Type B pancreatic cell (in vitro differentiated cells): ENCODE measurements around the gene ZSCAN10. TPM values are rescaled to one million over a fixed set of nuclear protein-coding genes. Genes with fewer than 3 reads are reported as not detected.
"Not testable (repeated sequence)": the region's sequence is repeated elsewhere in the genome, so short reads cannot be mapped to it uniquely, and the experiment has no call there.

ENCODE experiments used
- DNase-seq: peaks from one replicate; pipeline ENCODE4 v3.0.0; 2021; ENCODE audit warnings: mixed read lengths; ENCODE audit not compliant: unreplicated experiment; ENCODE audit errors: extremely low spot score
- H3K27ac Mint-ChIP-seq: 2 replicates; pipeline ENCODE4 v1.8.0; 2021; ENCODE audit warnings: mild to moderate bottlenecking, mixed read lengths
- H3K27me3 Mint-ChIP-seq: 2 replicates; pipeline ENCODE4 v1.8.0; 2021; ENCODE audit warnings: mixed read lengths
- H3K36me3 Mint-ChIP-seq: 2 replicates; pipeline ENCODE4 v1.8.0; 2021; ENCODE audit warnings: mixed read lengths
- H3K4me1 Mint-ChIP-seq: one replicate; pipeline ENCODE4 v1.8.0; 2021; ENCODE audit warnings: mixed read lengths; ENCODE audit not compliant: unreplicated experiment
- H3K4me3 Mint-ChIP-seq: 2 replicates; pipeline ENCODE4 v1.8.0; 2021; ENCODE audit warnings: mild to moderate bottlenecking, mixed read lengths
- H3K9me3 Mint-ChIP-seq: 2 replicates; pipeline ENCODE4 v1.8.0; 2021; ENCODE audit warnings: mixed read lengths
- CTCF ChIP-seq: fragments of 200-600 bp; sonication (generic); conservative IDR thresholded peaks from 2 replicates; pipeline ENCODE4 v1.5.0; 2021; ENCODE audit warnings: antibody characterized with exemption, mild to moderate bottlenecking
- total RNA-seq: library from RNA; stranded (reverse); gene quantifications from 2 replicates; pipeline ENCODE4 v1.2.1, GENCODE V29; 2021; ENCODE audit warnings: low replicate concordance

ZSCAN10 gene
- total RNA-seq, 1 donor from 2014 or later = not detected

- no peak for TF ChIP-seq CTCF
- Mint-ChIP-seq H3K27ac (peak overlapping the region; percentile 39), H3K4me3 (no peak overlapping the region), H3K9me3 (no peaks in the 10 kb centered on the region), H3K4me1 (no peaks in the 10 kb centered on the region), H3K36me3 (peaks cover 6% of the 10 kb centered on the region), H3K27me3 (no peaks in the 10 kb centered on the region)
- no peak for DNase-seq
These were observed 43.2 kb upstream of the ZSCAN10 start for GRCh38 chr16:3142327-3142726.

- TF ChIP-seq CTCF = no peak
- H3K27me3 Mint-ChIP-seq = no peaks in the 10 kb centered on the region
- H3K36me3 Mint-ChIP-seq = peaks cover 6% of the 10 kb centered on the region
- no peaks in the 10 kb centered on the region for H3K4me1 Mint-ChIP-seq
- H3K9me3 Mint-ChIP-seq = no peaks in the 10 kb centered on the region
- H3K4me3 Mint-ChIP-seq = no peak overlapping the region
- H3K27ac Mint-ChIP-seq = no peak overlapping the region
- no peak for DNase-seq
These were observed 42.8 kb upstream of the ZSCAN10 start for GRCh38 chr16:3141781-3142311.

- no peaks in the 10 kb centered on the region for H3K9me3 Mint-ChIP-seq
- H3K4me1 Mint-ChIP-seq = peaks cover 4% of the 10 kb centered on the region
- no peak for TF ChIP-seq CTCF
- no peak for DNase-seq
- H3K27ac Mint-ChIP-seq = no peak overlapping the region
- peaks cover 6% of the 10 kb centered on the region for H3K36me3 Mint-ChIP-seq
- H3K27me3 Mint-ChIP-seq = no peaks in the 10 kb centered on the region
- no peak overlapping the region for H3K4me3 Mint-ChIP-seq
These were observed 41.7 kb upstream of the ZSCAN10 start for GRCh38 chr16:3140603-3141427.

GRCh38 chr16:3139561-3139960, 40.5 kb upstream of the ZSCAN10 start:
- not testable (repeated sequence) for H3K36me3 Mint-ChIP-seq

GRCh38 chr16:3138823-3139426, 39.8 kb upstream of the ZSCAN10 start:
- no peak for TF ChIP-seq CTCF
- Mint-ChIP-seq H3K27ac (peak overlapping the region; percentile 50), H3K36me3 (peaks cover 6% of the 10 kb centered on the region), H3K9me3 (no peaks in the 10 kb centered on the region), H3K4me1 (peaks cover 6% of the 10 kb centered on the region), H3K27me3 (no peaks in the 10 kb centered on the region), H3K4me3 (peak overlapping the region; percentile 53)
- DNase-seq = no peak

More at GRCh38 chr16:3139561-3139960, 40.5 kb upstream of the ZSCAN10 start:
- not testable (repeated sequence) for H3K4me3 Mint-ChIP-seq, H3K4me1 Mint-ChIP-seq, DNase-seq, H3K27me3 Mint-ChIP-seq, H3K9me3 Mint-ChIP-seq
- H3K27ac Mint-ChIP-seq = peak overlapping the region; percentile 50

- Mint-ChIP-seq H3K27me3 (no peaks in the 10 kb centered on the region), H3K36me3 (peaks cover 6% of the 10 kb centered on the region), H3K4me3 (no peak overlapping the region), H3K4me1 (peaks cover 9% of the 10 kb centered on the region), H3K9me3 (no peaks in the 10 kb centered on the region), H3K27ac (no peak overlapping the region)
- TF ChIP-seq CTCF = no peak
- DNase-seq = no peak
These were observed 39.2 kb upstream of the ZSCAN10 start for GRCh38 chr16:3138342-3138741.
